Sigmoid colon (tissue), 7 donors: ENCODE measurements around the gene THRB. TPM values are rescaled to one million over a fixed set of nuclear protein-coding genes. Genes with fewer than 3 reads are reported as not detected.

Experiments used
- DNase-seq: peaks from one replicate; pipeline ENCODE4 v3.0.0-alpha.2; 2019
- H3K27ac ChIP-seq, 4 donors: fragments of 200-600 bp; sonication (generic); one replicate each; pipeline ENCODE4 v1.5.1; 2016 to 2019; ENCODE audit warnings: mild to moderate bottlenecking in 1 of 4
- H3K27me3 ChIP-seq, 3 donors: fragments of 200-600 bp; sonication (generic); one replicate each; pipeline ENCODE4 v1.5.1; 2019; ENCODE audit warnings: mild to moderate bottlenecking in 1 of 3
- H3K36me3 ChIP-seq, 4 donors: fragments of 200-600 bp; sonication (generic); one replicate each; pipeline ENCODE4 v1.5.1; 2016 to 2019
- H3K4me1 ChIP-seq, 4 donors: fragments of 200-600 bp; sonication (generic); one replicate each; pipeline ENCODE4 v1.5.1; 2017 to 2019
- H3K4me3 ChIP-seq, 4 donors: fragments of 200-600 bp; sonication (generic); one replicate each; pipeline ENCODE4 v1.5.1; 2017 to 2019; ENCODE audit warnings: mild to moderate bottlenecking in 2 of 4, moderate library complexity in 1 of 4
- H3K9me3 ChIP-seq, 4 donors: fragments of 200-600 bp in 3 of 4; sonication (generic) in 3 of 4; one replicate each; pipeline versions ENCODE4 v1.5.1 to v1.6.1; 2013 to 2019
- CTCF ChIP-seq, 4 experiments: fragments of 450-650 bp in 3 of 4; fragments of 200-600 bp in 1 of 4; IDR thresholded peaks; one replicate each; pipeline ENCODE4 v1.5.1; 2016 to 2019; ENCODE audit warnings: antibody characterized with exemption in 4 of 4, mild to moderate bottlenecking in 3 of 4, moderate library complexity in 2 of 4
- EP300 ChIP-seq, 4 donors: sonication (generic); formaldehyde crosslinking; IDR thresholded peaks; one replicate each; pipeline ENCODE4 v1.6.1; 2017; ENCODE audit warnings: antibody characterized with exemption in 4 of 4
- POLR2A ChIP-seq, 2 donors: fragments of 450-650 bp; IDR thresholded peaks; one replicate each; pipeline ENCODE4 v1.6.1; 2016; ENCODE audit warnings: antibody characterized with exemption in 2 of 2, mild to moderate bottlenecking in 2 of 2, moderate library complexity in 2 of 2
- POLR2AphosphoS5 ChIP-seq, 4 donors: sonication (generic); formaldehyde crosslinking; IDR thresholded peaks; one replicate each; pipeline ENCODE4 v1.6.1; 2017; ENCODE audit warnings: antibody characterized with exemption in 4 of 4
- WGBS, 2 donors: extraction: QIAGEN DNeasy Blood & Tissue Kit; methylation state at CpG; one replicate each; pipeline ENCODE4 v1.1.7; 2013; 5-methylcytosine and 5-hydroxymethylcytosine counted together
- intact Hi-C: fragments of 100-400 bp; cut with DNase I; formaldehyde crosslinking; loops from one replicate; pipeline ENCODE4 v1.15.1; 2023
- polyA plus RNA-seq, 3 donors: library from polyadenylated mRNA; stranded (reverse); fragments of 200-250 nt; gene quantifications; one replicate each; pipeline ENCODE4 v1.2.3, GENCODE V29; 2013
- total RNA-seq, 4 donors: library from RNA; depleted of rRNA; stranded (reverse); fragments of >200 nt; gene quantifications; one replicate each; pipeline ENCODE4 v1.1.0, GENCODE V29; 2016
- donor health status: healthy with polysubstance abuse.
- donor health status: Bipolar disorder and iron deficiency.
- donor health status: healthy.

Gene THRB
- total and polyA plus RNA-seq, 7 donors, result 7.2 to 49.5 (median 29.7) TPM

- Histone ChIP-seq H3K4me3 (no peak overlapping the region), H3K4me1 (peaks cover 0 to 37% (median 30%) of the 10 kb centered on the region in 4 donors), H3K27me3 (no peaks in the 10 kb centered on the region), H3K9me3 (no peaks in the 10 kb centered on the region), H3K36me3 (no peaks in the 10 kb centered on the region), H3K27ac (no peak overlapping the region)
- DNase-seq, result no peak
- intact Hi-C loops, result no loop called here
- WGBS, 2 donors, result 62 to 69% methylated on average over 3 of the region's 3 CpGs
- no peak for TF ChIP-seq CTCF (IDR thresholded peaks at IDR 0.05)
- no peak for TF ChIP-seq POLR2A (IDR thresholded peaks at IDR 0.05)
- no peak for TF ChIP-seq POLR2AphosphoS5 (IDR thresholded peaks at IDR 0.05)
- TF ChIP-seq EP300 (IDR thresholded peaks at IDR 0.05), result no peak
Measured at GRCh38 chr3:24235121-24235520, 259.5 kb downstream of the THRB start.

- intact Hi-C loops, result no loop called here
- 93 to 94% methylated on average over 1 of the region's 1 CpG for WGBS, 2 donors
Measured at GRCh38 chr3:24232784-24233183, 261.9 kb downstream of the THRB start.

GRCh38 chr3:24229468-24230221 is 265.0 kb downstream of the THRB start:
- Histone ChIP-seq H3K4me1 (peaks cover 0 to 32% (median 28%) of the 10 kb centered on the region in 4 donors), H3K27me3 (no peaks in the 10 kb centered on the region), H3K9me3 (no peaks in the 10 kb centered on the region), H3K27ac (no peak overlapping the region), H3K4me3 (no peak overlapping the region), H3K36me3 (peaks cover 0 to 11% (median 2%) of the 10 kb centered on the region in 4 donors)
- 75 to 88% methylated on average over 5 of the region's 5 CpGs for WGBS, 2 donors
- no peak for DNase-seq
- intact Hi-C loops, result no loop called here
- TF ChIP-seq POLR2A (IDR thresholded peaks at IDR 0.05), result no peak
- TF ChIP-seq POLR2AphosphoS5 (IDR thresholded peaks at IDR 0.05), result no peak

More at GRCh38 chr3:24232784-24233183, 261.9 kb downstream of the THRB start:
- H3K4me1 ChIP-seq, result peaks cover 0 to 24% (median 17%) of the 10 kb centered on the region in 4 donors
- H3K36me3 ChIP-seq, result peaks cover 0 to 6% (median 2%) of the 10 kb centered on the region in 4 donors
- H3K27ac ChIP-seq, result no peak overlapping the region
- DNase-seq, result no peak
- no peak for TF ChIP-seq EP300 (IDR thresholded peaks at IDR 0.05)
- no peak for TF ChIP-seq POLR2AphosphoS5 (IDR thresholded peaks at IDR 0.05)
- no peak for TF ChIP-seq CTCF (IDR thresholded peaks at IDR 0.05)
- TF ChIP-seq POLR2A (IDR thresholded peaks at IDR 0.05), result no peak
- H3K4me3 ChIP-seq, result no peak overlapping the region
- H3K27me3 ChIP-seq, result no peaks in the 10 kb centered on the region
- H3K9me3 ChIP-seq, result no peaks in the 10 kb centered on the region

GRCh38 chr3:24227635-24228034 is 267.0 kb downstream of the THRB start:
- H3K36me3 ChIP-seq, result peaks cover 0 to 11% (median 2%) of the 10 kb centered on the region in 4 donors
- TF ChIP-seq POLR2AphosphoS5 (IDR thresholded peaks at IDR 0.05) (no peak), POLR2A (IDR thresholded peaks at IDR 0.05) (no peak), EP300 (IDR thresholded peaks at IDR 0.05) (no peak), CTCF (IDR thresholded peaks at IDR 0.05) (no peak)
- H3K4me3 ChIP-seq, result no peak overlapping the region
- no peak for DNase-seq
- no peaks in the 10 kb centered on the region for H3K9me3 ChIP-seq
- peaks cover 0 to 33% (median 28%) of the 10 kb centered on the region in 4 donors for H3K4me1 ChIP-seq
- no peak overlapping the region for H3K27ac ChIP-seq
- no peaks in the 10 kb centered on the region for H3K27me3 ChIP-seq
- intact Hi-C loops, result no loop called here
- WGBS, 2 donors, result 60 to 82% methylated on average over 3 of the region's 3 CpGs

GRCh38 chr3:24226397-24226796 is 268.3 kb downstream of the THRB start:
- no peaks in the 10 kb centered on the region for H3K9me3 ChIP-seq
- H3K27me3 ChIP-seq, result no peaks in the 10 kb centered on the region
- DNase-seq, result no peak
- peak overlapping the region; percentile 9 to 43 (median 30) for H3K27ac ChIP-seq
- H3K36me3 ChIP-seq, result peaks cover 0 to 11% (median 2%) of the 10 kb centered on the region in 4 donors
- intact Hi-C loops, result no loop called here
- TF ChIP-seq POLR2A (IDR thresholded peaks at IDR 0.05), result no peak
- no peak for TF ChIP-seq CTCF (IDR thresholded peaks at IDR 0.05)
- no peak for TF ChIP-seq POLR2AphosphoS5 (IDR thresholded peaks at IDR 0.05)
- no peak for TF ChIP-seq EP300 (IDR thresholded peaks at IDR 0.05)
- H3K4me3 ChIP-seq, result no peak overlapping the region
- peaks cover 0 to 38% (median 30%) of the 10 kb centered on the region in 4 donors for H3K4me1 ChIP-seq
- WGBS, 2 donors, result 79 to 83% methylated on average over 2 of the region's 2 CpGs
